ENCODE data around the gene SEL1L2.

- TF ChIP-seq CTCF (IDR thresholded peaks at IDR 0.05): no peak
- no peak for TF ChIP-seq POLR2A (IDR thresholded peaks at IDR 0.05)
Observed at GRCh38 chr20:13809855-13810254, 180.6 kb downstream of the SEL1L2 start.
